ENCODE data around the gene NUTM1. TPM values are rescaled to one million over a fixed set of nuclear protein-coding genes. Genes with fewer than 3 reads are reported as not detected.

The NUTM1 gene
- total and polyA plus RNA-seq, 2 of the 13 experiments (the other 11 are each of a cell fraction or from before 2014, with no cell fraction given) = not detected

GRCh38 chr15:34357653-34358052, 14.5 kb downstream of the NUTM1 start:
- intact Hi-C loops (cut with micrococcal nuclease; ENCODE audit: unreplicated experiment) (no loop called here), in situ Hi-C loops (cut with HindIII; ENCODE audit: extremely low pct_ligation_motif_present, low pct_unique_long_range_greater_than_20kb) (loop anchor here (25.0 kb wide), 1 partner anchor 295 kb away; no protein-coding TSS in a partner anchor)
- H3K79me2 ChIP-seq (ENCODE audit: insufficient read depth, low read length) = no peaks in the 10 kb centered on the region
- 84% methylated on average over 1 of the region's 1 CpG for WGBS (ENCODE audit: low lambda C conversion rate)
- H3K27me3 ChIP-seq (ENCODE audit: control insufficient read depth in 1 of 2, insufficient read depth in 2 of 2, low read length in 2 of 2) = no peaks in the 10 kb centered on the region
- H3K27ac ChIP-seq (ENCODE audit: extremely low read length, insufficient read depth, low read length) = no peak overlapping the region
- H4K20me1 ChIP-seq (ENCODE audit: insufficient read depth, low read length) = no peaks in the 10 kb centered on the region
- no peak overlapping the region for H3K4me2 ChIP-seq (ENCODE audit: low read depth, low read length)
- no peak for FAIRE-seq
- no peak overlapping the region for H3K4me3 ChIP-seq (replicated peaks in 1 of 3; ENCODE audit: insufficient read depth in 1 of 3, low read depth in 2 of 3, low read length in 3 of 3)
- CTCF ChIA-PET (ENCODE audit: low intra/inter-chr PET ratio, low total read pairs) = interaction anchor here (1.1 kb wide), 1 partner anchor 9 kb away, joined by 3 read pairs; the partner anchor contains the start of gene LPCAT4
- BruUV-seq (replicated peaks) = no TSS peak
- no peak overlapping the region for H3K9ac ChIP-seq (ENCODE audit: insufficient read depth, low read depth, low read length)
- POLR2A ChIA-PET = no interaction called here
- ATAC-seq = no peak
- H3K36me3 ChIP-seq (replicated peaks in 1 of 2; ENCODE audit: control insufficient read depth in 1 of 2, insufficient read depth in 2 of 2, low read length in 2 of 2) = peaks cover 3 to 7% of the 10 kb centered on the region in 2 experiments; a peak in 3 of 5 replicates
- H3K4me1 ChIP-seq (ENCODE audit: insufficient read depth, low read length) = no peaks in the 10 kb centered on the region
- no peak for DNase-seq (ENCODE audit: low spot score)
- H2AFZ ChIP-seq (ENCODE audit: low read length) = no peak overlapping the region
- no peaks in the 10 kb centered on the region for H3K9me3 ChIP-seq (ENCODE audit: low read length)
- TF ChIP-seq GATAD1 (CRISPR knock-in tag; IDR thresholded peaks at IDR 0.05) = no peak
- TF ChIP-seq ZNF484 (CRISPR knock-in tag; IDR thresholded peaks at IDR 0.05; ENCODE audit: borderline replicate concordance, low read depth) = no peak
- TF ChIP-seq, protein P1, sequence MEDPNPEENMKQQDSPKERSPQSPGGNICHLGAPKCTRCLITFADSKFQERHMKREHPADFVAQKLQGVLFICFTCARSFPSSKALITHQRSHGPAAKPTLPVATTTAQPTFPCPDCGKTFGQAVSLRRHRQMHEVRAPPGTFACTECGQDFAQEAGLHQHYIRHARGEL (CRISPR knock-in tag; IDR thresholded peaks at IDR 0.05) = no peak
- no peak for TF ChIP-seq ZSCAN31 (CRISPR knock-in tag; IDR thresholded peaks at IDR 0.05; ENCODE audit: low read depth)
- no peak for TF ChIP-seq ZNF24 (IDR thresholded peaks at IDR 0.05)
- no peak for TF ChIP-seq SOX5 (CRISPR knock-in tag; IDR thresholded peaks at IDR 0.05; ENCODE audit: borderline replicate concordance)
- TF ChIP-seq ARHGAP35 (CRISPR knock-in tag; IDR thresholded peaks at IDR 0.05; ENCODE audit: borderline replicate concordance) = no peak
- TF ChIP-seq NRL (CRISPR knock-in tag; IDR thresholded peaks at IDR 0.05; ENCODE audit: borderline replicate concordance) = no peak
- TF ChIP-seq HOMEZ (CRISPR knock-in tag; IDR thresholded peaks at IDR 0.05; ENCODE audit: low read depth) = no peak
- no peak for TF ChIP-seq SNAPC2 (CRISPR knock-in tag; IDR thresholded peaks at IDR 0.05)
- no peak for TF ChIP-seq HBP1 (CRISPR knock-in tag; IDR thresholded peaks at IDR 0.05; ENCODE audit: low read depth)
